Tibial artery (tissue), 4 donors: Measurements from ENCODE around the gene KCNIP4.

ENCODE experiments used
- DNase-seq, 2 donors: peaks; one replicate each; pipeline ENCODE4 v3.0.0-alpha.2; 2019
- H3K27ac ChIP-seq, 2 donors: fragments of 200-600 bp; sonication (generic) in 1 of 2; 1 replicate in 1 of 2; 2 replicates in 1 of 2; pipeline ENCODE4 v1.5.1; 2018 to 2019; ENCODE audit warnings: mild to moderate bottlenecking in 1 of 2
- H3K27me3 ChIP-seq, 2 donors: fragments of 200-600 bp; sonication (generic) in 1 of 2; one replicate each; pipeline versions ENCODE4 v1.5.1 to v1.6.0; 2016 to 2019
- H3K36me3 ChIP-seq, 3 donors: fragments of 200-600 bp; sonication (generic) in 2 of 3; one replicate each; pipeline ENCODE4 v1.5.1; 2016 to 2019; ENCODE audit warnings: mild to moderate bottlenecking in 2 of 3
- H3K4me1 ChIP-seq, 4 donors: fragments of 200-600 bp; sonication (generic) in 2 of 4; 1 replicate in 3 of 4; 2 replicates in 1 of 4; pipeline ENCODE4 v1.5.1; 2016 to 2019
- H3K4me3 ChIP-seq, 2 donors: fragments of 200-600 bp; sonication (generic) in 1 of 2; 1 replicate in 1 of 2; 2 replicates in 1 of 2; pipeline ENCODE4 v1.5.1; 2018 to 2019; ENCODE audit warnings: mild to moderate bottlenecking in 2 of 2
- H3K9me3 ChIP-seq, 3 donors: fragments of 200-600 bp; sonication (generic) in 1 of 3; one replicate each; pipeline ENCODE4 v1.5.1; 2016 to 2019
- CTCF ChIP-seq, 2 experiments: fragments of 200-600 bp in 1 of 2; fragments of 450-650 bp in 1 of 2; IDR thresholded peaks; one replicate each; pipeline ENCODE4 v1.5.1; 2017 to 2019; ENCODE audit warnings: antibody characterized with exemption in 2 of 2, mild to moderate bottlenecking in 1 of 2, moderate library complexity in 1 of 2
- intact Hi-C: fragments of 100-400 bp; cut with DNase I; formaldehyde crosslinking; loops from one replicate; pipeline ENCODE4 v1.15.0; 2023; ENCODE audit warnings: low total_unique reads

KCNIP4 gene

GRCh38 chr4:20857081-20857480 is 1091.5 kb downstream of the KCNIP4 start:
- no peak for TF ChIP-seq CTCF (IDR thresholded peaks at IDR 0.05)
- H3K4me1 ChIP-seq = no peaks in the 10 kb centered on the region
- no peak overlapping the region for H3K4me3 ChIP-seq
- no peaks in the 10 kb centered on the region for H3K9me3 ChIP-seq
- H3K36me3 ChIP-seq = no peaks in the 10 kb centered on the region
- intact Hi-C loops = no loop called here
- no peak overlapping the region for H3K27ac ChIP-seq
- no peaks in the 10 kb centered on the region for H3K27me3 ChIP-seq
- no peak for DNase-seq

- Histone ChIP-seq H3K4me1 (no peaks in the 10 kb centered on the region), H3K27me3 (no peaks in the 10 kb centered on the region), H3K27ac (no peak overlapping the region), H3K9me3 (no peaks in the 10 kb centered on the region), H3K36me3 (no peaks in the 10 kb centered on the region), H3K4me3 (no peak overlapping the region)
- DNase-seq = no peak
- intact Hi-C loops = no loop called here
- no peak for TF ChIP-seq CTCF (IDR thresholded peaks at IDR 0.05)
These were observed 1101.3 kb downstream of the KCNIP4 start for GRCh38 chr4:20847124-20847747.

GRCh38 chr4:20844311-20844710 is 1104.3 kb downstream of the KCNIP4 start:
- intact Hi-C loops = no loop called here
- H3K4me1 ChIP-seq = peaks cover 0 to 11% (median 7%) of the 10 kb centered on the region in 4 donors
- H3K9me3 ChIP-seq = no peaks in the 10 kb centered on the region
- H3K36me3 ChIP-seq = no peaks in the 10 kb centered on the region
- H3K27me3 ChIP-seq = no peaks in the 10 kb centered on the region
- no peak overlapping the region for H3K27ac ChIP-seq
- TF ChIP-seq CTCF (IDR thresholded peaks at IDR 0.05) = no peak
- H3K4me3 ChIP-seq = no peak overlapping the region
- DNase-seq = no peak

GRCh38 chr4:20840648-20841190 is 1107.9 kb downstream of the KCNIP4 start:
- H3K4me3 ChIP-seq = no peak overlapping the region
- no peaks in the 10 kb centered on the region for H3K27me3 ChIP-seq
- H3K4me1 ChIP-seq = peaks cover 0 to 11% (median 7%) of the 10 kb centered on the region in 4 donors
- no peaks in the 10 kb centered on the region for H3K9me3 ChIP-seq
- no peak for DNase-seq
- intact Hi-C loops = no loop called here
- H3K27ac ChIP-seq = no peak overlapping the region
- TF ChIP-seq CTCF (IDR thresholded peaks at IDR 0.05) = no peak
- H3K36me3 ChIP-seq = no peaks in the 10 kb centered on the region

- Histone ChIP-seq H3K27ac (no peak overlapping the region), H3K27me3 (no peaks in the 10 kb centered on the region), H3K4me1 (peaks cover 0 to 11% (median 7%) of the 10 kb centered on the region in 4 donors), H3K4me3 (no peak overlapping the region), H3K9me3 (no peaks in the 10 kb centered on the region), H3K36me3 (no peaks in the 10 kb centered on the region)
- TF ChIP-seq CTCF (IDR thresholded peaks at IDR 0.05) = no peak
- intact Hi-C loops = no loop called here
- DNase-seq = no peak
These were observed 1108.6 kb downstream of the KCNIP4 start for GRCh38 chr4:20839957-20840356.
